Endodermal cell (in vitro differentiated cells): ENCODE data around the gene STUM. TPM values are rescaled to one million over a fixed set of nuclear protein-coding genes. Genes with fewer than 3 reads are reported as not detected.

Experiments
- DNase-seq: peaks from one replicate; pipeline ENCODE4 v3.0.0-alpha.2; 2017
- H3K27ac ChIP-seq: 2 replicates; pipeline ENCODE4 v1.5.1; 2013; ENCODE audit warnings: mild to moderate bottlenecking, low read depth, low read length, moderate library complexity
- H3K27me3 ChIP-seq: 2 replicates; pipeline ENCODE4 v1.6.1; 2013; ENCODE audit warnings: mild to moderate bottlenecking, low read length, moderate library complexity; ENCODE audit not compliant: insufficient read depth, control insufficient read depth, poor library complexity, severe bottlenecking
- H3K36me3 ChIP-seq: 2 replicates; pipeline ENCODE4 v1.7.0; 2013; ENCODE audit warnings: mild to moderate bottlenecking, low read length, moderate library complexity; ENCODE audit not compliant: control insufficient read depth, insufficient read depth
- H3K4me1 ChIP-seq: one replicate; pipeline ENCODE4 v1.7.0; 2013; ENCODE audit warnings: low read length; ENCODE audit not compliant: control insufficient read depth, insufficient read depth
- H3K4me3 ChIP-seq: 2 replicates; pipeline ENCODE4 v1.5.1; 2013; ENCODE audit warnings: mild to moderate bottlenecking, low read length, moderate library complexity
- H3K9ac ChIP-seq: 2 replicates; pipeline ENCODE4 v1.6.1; 2013; ENCODE audit warnings: mild to moderate bottlenecking, low read length, moderate library complexity; ENCODE audit not compliant: poor library complexity, severe bottlenecking; ENCODE audit errors: extremely low read depth
- H3K9me3 ChIP-seq: 2 replicates; pipeline ENCODE4 v1.6.1; 2013; ENCODE audit warnings: mild to moderate bottlenecking, low read length, moderate library complexity; ENCODE audit not compliant: control insufficient read depth
- H3K27ac Mint-ChIP-seq: 2 replicates; pipeline ENCODE4 v1.8.0; 2020; ENCODE audit warnings: mixed read lengths
- H3K27me3 Mint-ChIP-seq: 2 replicates; pipeline ENCODE4 v1.8.0; 2021; ENCODE audit warnings: mild to moderate bottlenecking, mixed read lengths; ENCODE audit not compliant: insufficient read depth
- H3K36me3 Mint-ChIP-seq: 2 replicates; pipeline ENCODE4 v1.8.0; 2020; ENCODE audit warnings: low read depth, mixed read lengths
- H3K4me1 Mint-ChIP-seq: 2 replicates; pipeline ENCODE4 v1.8.0; 2020; ENCODE audit warnings: mixed read lengths
- H3K4me3 Mint-ChIP-seq: 2 replicates; pipeline ENCODE4 v1.8.0; 2020; ENCODE audit warnings: mild to moderate bottlenecking, moderate library complexity, mixed read lengths
- H3K9me3 Mint-ChIP-seq: 2 replicates; pipeline ENCODE4 v1.8.0; 2020; ENCODE audit warnings: mild to moderate bottlenecking, mixed read lengths
- CTCF ChIP-seq: fragments of 200-600 bp; sonication (generic); conservative IDR thresholded peaks from 2 replicates; pipeline ENCODE4 v1.5.0; 2021; ENCODE audit warnings: antibody characterized with exemption, mild to moderate bottlenecking
- WGBS, 2 experiments: methylation state at CpG; one replicate each; pipeline versions ENCODE4 v1.1.5 to v1.1.7; 2013; ENCODE audit warnings: missing lambda C conversion rate in 2 of 2, mixed read lengths in 1 of 2; ENCODE audit not compliant: insufficient coverage in 1 of 2, insufficient read length in 1 of 2; 5-methylcytosine and 5-hydroxymethylcytosine counted together
- total RNA-seq, 2 donors: library from RNA; stranded (reverse); fragmentation: NEBNext Ultra II Directional in 1 of 2; extraction: Animal tissue kit (Norgen Biotek cat#: 25700) in 1 of 2; gene quantifications; 2 replicates in 1 of 2; 3 replicates in 1 of 2; pipeline ENCODE4 v1.2.1, GENCODE V29; 2021

STUM gene
- total RNA-seq, 2 donors from 2014 or later = 0.04 to 0.20 TPM

DNA sequence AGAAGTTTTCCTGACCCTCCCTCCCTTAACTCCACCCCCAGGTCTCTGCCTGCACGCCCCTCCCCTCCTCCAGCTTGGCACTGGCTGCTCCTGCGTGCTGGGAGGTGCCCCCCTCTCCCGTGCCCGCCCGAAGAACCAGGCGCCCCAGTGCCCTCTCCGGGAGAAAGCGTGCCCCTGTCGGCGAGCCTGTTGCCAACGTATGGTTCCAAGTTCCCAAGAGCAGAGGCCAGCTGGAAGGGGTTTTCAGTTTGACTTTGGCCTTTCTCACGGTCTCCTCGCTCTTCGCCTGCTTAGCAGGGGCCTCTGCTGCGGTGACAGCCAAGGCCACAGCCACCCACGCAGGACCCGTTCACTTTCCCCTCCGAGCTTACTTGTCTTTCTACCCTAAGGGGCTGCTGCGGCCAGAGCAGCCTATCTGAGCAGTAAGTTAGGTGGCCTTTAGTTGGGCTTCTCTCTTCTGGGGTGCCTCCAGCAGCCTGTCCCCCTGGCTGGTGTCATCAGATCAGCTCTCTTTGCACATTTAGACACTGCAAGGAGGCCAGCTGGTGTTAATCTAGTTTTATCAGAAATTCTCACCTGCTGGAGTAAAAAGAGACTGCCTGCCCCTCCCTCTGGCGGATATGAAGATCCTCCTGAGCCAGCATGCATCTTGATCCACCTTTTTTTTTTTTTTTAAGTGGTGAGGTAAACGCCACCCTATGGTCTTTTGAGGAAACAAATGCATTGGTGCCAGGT, 1.5 kb downstream of the STUM start:
- Mint-ChIP-seq H3K27me3 (peaks cover 86% of the 10 kb centered on the region), H3K27ac (no peak overlapping the region), H3K36me3 (no peaks in the 10 kb centered on the region), H3K9me3 (no peaks in the 10 kb centered on the region), H3K4me1 (peaks cover 10% of the 10 kb centered on the region), H3K4me3 (peak overlapping the region; percentile 42)
- Histone ChIP-seq H3K9me3 (no peaks in the 10 kb centered on the region), H3K4me3 (peak overlapping the region; percentile 73), H3K4me1 (no peaks in the 10 kb centered on the region), H3K27me3 (peaks cover 81% of the 10 kb centered on the region), H3K9ac (no peak overlapping the region), H3K36me3 (no peaks in the 10 kb centered on the region), H3K27ac (no peak overlapping the region)
- peak; percentile 78 for DNase-seq
- TF ChIP-seq CTCF = peak; percentile 56
- WGBS, 2 experiments = 0 to 8% methylated on average over 7 to 21 of the region's 21 CpGs

- peaks cover 83% of the 10 kb centered on the region for H3K27me3 ChIP-seq
- H3K9me3 ChIP-seq = no peaks in the 10 kb centered on the region
- TF ChIP-seq CTCF = no peak
- WGBS, 2 experiments = 50 to 69% methylated on average over 2 to 5 of the region's 5 CpGs
- no peak for DNase-seq
- no peak overlapping the region for H3K27ac ChIP-seq
- H3K27ac Mint-ChIP-seq = no peak overlapping the region
- peak overlapping the region; percentile 42 for H3K4me3 Mint-ChIP-seq
- no peaks in the 10 kb centered on the region for H3K36me3 ChIP-seq
- peaks cover 84% of the 10 kb centered on the region for H3K27me3 Mint-ChIP-seq
- no peaks in the 10 kb centered on the region for H3K9me3 Mint-ChIP-seq
- H3K4me1 Mint-ChIP-seq = peaks cover 10% of the 10 kb centered on the region
- no peak overlapping the region for H3K9ac ChIP-seq
- H3K4me1 ChIP-seq = no peaks in the 10 kb centered on the region
- H3K36me3 Mint-ChIP-seq = no peaks in the 10 kb centered on the region
- no peak overlapping the region for H3K4me3 ChIP-seq
These were observed 2.1 kb downstream of the STUM start for GRCh38 chr1:226550672-226551041.

GRCh38 chr1:226551299-226551698, 2.7 kb downstream of the STUM start:
- no peaks in the 10 kb centered on the region for H3K9me3 Mint-ChIP-seq
- H3K27me3 Mint-ChIP-seq = peaks cover 82% of the 10 kb centered on the region
- H3K27ac Mint-ChIP-seq = no peak overlapping the region
- no peak overlapping the region for H3K27ac ChIP-seq
- no peak overlapping the region for H3K4me3 ChIP-seq
- H3K4me1 Mint-ChIP-seq = peaks cover 10% of the 10 kb centered on the region
- no peaks in the 10 kb centered on the region for H3K4me1 ChIP-seq
- H3K9me3 ChIP-seq = no peaks in the 10 kb centered on the region
- H3K27me3 ChIP-seq = peaks cover 78% of the 10 kb centered on the region
- no peaks in the 10 kb centered on the region for H3K36me3 Mint-ChIP-seq
- no peak for TF ChIP-seq CTCF
- no peak overlapping the region for H3K9ac ChIP-seq
- DNase-seq = no peak
- no peaks in the 10 kb centered on the region for H3K36me3 ChIP-seq
- 73 to 83% methylated on average over 2 of the region's 2 CpGs for WGBS, 2 experiments
- no peak overlapping the region for H3K4me3 Mint-ChIP-seq
